AG08395 (cell line): ENCODE results near the gene DOCK10.

Source experiments
- DNase-seq: peaks from one replicate; pipeline ENCODE4 v3.0.0; 2012; ENCODE audit warnings: mixed read lengths, low spot score

The DOCK10 gene

DNA sequence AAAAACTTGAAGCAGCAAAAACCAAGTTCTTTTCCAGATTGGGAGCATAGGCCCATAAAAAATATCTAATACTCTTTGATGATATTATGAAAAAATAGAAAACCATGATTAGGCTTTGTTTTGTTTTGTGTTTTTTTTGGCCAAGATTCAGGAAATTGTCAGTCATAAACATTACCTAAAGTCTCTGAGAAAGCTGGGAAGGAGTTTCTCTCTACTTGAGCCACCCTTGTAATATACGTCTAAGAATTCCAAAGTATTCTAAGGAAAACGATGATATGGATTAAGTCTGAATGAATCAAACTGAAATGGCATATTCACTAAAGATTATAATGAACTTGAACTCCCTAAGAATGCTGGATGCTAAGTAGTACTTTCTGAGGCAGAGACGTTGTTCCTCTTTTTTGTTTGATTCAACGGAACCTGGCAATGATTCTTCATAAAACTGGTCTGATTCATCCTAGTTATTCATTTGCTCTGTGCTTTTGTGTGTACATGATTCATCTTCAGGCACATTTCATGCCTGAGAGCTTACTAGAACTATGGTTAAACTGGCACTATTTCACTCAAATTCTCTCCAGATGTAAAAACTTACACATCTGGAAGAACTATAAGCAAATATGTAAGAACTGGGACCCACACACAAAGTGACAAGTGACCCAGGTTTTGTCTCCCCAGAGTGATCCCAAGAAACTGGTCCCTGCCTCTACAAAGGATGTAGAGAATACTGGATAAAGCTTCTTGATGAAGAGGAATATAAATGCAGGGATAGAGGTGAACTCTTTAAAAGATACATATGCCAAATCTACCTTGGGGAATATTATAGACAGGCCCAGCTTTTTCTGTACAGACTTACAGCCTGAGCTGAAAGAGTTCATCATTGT lies 159.7 kb downstream of the DOCK10 start:
- DNase-seq, result peak; percentile 82

DNA sequence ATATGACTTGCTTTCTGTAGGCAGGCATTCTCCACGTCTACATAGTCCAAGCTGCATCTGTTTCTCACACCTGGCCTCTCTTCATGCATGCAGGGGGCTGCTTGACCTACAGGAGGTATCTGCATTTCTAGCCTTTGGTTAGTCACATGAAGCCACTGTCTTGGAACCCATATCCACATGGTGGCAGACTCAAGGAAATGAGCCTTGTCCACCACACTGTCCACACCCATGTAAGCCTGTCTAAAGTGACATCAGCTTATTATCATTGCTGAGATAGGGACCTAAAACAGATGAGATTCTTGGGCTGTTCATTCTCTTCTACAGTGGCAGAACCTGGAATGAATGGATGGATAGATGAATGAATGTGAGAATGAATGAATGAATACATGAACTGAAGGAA lies 160.4 kb downstream of the DOCK10 start:
- DNase-seq, result no peak

DNA sequence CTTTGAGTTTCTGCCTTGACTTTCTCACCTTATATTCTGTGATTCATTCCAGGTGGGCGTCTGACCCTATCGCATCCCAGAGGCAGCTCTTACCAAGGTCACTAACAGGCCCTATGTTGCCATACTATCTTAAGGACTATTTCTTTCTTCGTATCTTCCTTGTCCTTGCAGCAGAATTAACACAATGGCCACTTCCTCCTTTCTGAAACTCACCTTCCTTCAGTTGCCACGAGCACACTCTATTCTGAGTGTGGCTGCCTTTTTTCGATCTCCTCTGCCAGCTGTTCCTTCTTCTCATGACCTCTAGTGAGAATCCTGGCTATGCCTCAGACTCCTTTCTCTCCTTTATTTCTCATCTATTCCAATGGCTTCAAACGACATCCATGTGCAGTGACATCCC lies 165.7 kb downstream of the DOCK10 start:
- DNase-seq, result no peak

DNA sequence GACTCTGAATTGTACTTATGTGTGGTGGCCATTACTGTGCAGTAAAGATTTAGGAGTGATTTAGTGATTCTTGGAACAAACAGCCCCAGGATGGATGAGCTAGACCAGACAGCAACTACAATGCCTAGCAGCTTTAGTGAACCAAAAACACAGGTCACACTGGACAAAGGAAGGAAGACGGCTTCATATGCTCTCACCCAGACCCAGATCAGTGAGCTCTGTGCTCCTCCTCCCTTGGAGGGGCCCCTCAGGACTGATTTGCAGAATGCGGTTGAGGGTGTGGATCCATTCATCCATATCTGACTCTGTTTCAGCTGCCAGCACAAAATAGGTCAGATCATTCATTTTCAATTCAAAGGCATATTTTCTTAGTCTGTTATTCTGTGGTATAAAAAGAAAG lies 166.4 kb downstream of the DOCK10 start:
- DNase-seq, result no peak

DNA sequence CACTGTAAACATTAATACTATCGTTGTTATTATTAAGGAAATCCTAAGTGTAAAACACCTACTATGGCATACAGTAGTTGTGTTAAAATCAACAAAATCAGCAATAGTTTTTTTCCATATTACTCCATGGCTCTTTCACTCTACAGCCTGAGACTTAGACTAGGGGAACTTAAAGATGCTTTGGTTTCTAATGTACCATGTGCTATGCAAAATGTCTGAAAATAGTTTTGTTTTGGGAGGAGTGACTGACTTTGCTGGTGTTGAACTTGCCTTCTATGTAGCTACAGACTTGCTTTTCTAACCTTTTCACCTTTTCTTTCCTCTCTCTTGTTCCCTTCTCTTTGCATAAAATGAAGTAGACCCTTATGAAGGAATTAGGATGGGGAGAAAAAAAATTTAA lies 167.1 kb downstream of the DOCK10 start:
- DNase-seq, result no peak

DNA sequence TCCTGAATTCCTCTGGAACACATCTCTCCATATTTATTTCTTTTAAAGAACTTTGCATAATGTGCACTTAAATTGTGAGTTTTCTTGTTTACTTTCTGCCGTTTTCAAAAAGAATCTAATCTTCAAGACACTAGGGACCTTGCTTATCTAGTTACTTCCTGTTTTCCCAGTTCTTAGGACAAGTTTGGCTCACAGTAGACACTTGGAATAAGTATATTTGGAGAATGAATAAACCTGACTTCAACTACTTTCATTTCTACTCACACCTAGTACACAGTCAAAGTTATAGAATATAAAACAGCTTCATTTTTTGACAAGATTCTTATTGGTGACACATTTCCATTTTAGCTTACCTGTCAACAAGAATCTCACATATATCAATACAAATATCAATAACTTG lies 170.5 kb downstream of the DOCK10 start:
- DNase-seq, result no peak

DNA sequence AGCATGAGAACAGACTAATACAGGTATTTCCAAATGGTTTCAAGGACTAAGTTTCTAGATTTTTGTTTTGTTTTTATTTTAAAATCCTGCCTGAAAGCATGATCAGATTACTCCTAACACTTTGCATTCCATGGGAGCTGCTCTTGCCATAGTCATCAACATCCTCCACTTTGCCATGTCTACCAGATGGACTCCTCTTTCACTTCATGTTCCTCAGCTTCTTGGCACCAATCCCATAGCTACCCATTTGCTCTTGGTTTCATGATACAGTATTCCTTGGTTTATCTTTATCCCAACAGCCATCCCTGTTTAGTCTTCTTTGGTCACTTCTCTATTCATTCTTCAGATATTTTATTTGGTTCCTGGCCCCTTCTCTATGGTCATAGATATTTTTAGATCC lies 171.9 kb downstream of the DOCK10 start:
- DNase-seq, result no peak

DNA sequence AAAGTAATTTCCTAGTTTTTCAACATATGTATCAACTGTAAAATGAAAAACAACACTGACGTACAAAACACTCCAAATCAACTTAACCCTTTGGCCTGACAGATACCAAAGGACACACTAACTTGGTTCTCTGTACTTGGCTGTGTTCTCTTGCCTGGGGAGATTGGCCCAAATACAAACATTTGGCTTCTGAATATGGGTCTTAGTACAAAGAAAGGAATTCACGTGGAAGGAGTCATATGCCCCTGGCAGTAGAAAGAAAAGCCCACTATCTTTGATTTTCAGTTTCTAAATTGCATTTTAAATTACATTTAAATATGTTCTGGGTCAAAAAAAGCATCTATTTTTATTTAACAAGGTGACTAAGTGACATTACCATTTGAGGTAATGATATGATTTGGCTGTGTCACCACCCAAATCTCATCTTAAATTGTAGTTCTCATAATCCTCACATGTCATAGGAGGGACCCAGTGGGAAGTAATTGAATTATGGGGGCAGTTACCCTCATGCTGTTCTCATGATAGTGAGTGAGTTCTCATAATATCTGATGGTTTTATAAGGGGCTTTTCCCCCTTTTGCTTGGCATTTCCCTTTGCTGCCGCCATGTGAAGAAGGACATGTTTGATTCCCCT lies 172.6 kb downstream of the DOCK10 start:
- peak; percentile 85 for DNase-seq

DNA sequence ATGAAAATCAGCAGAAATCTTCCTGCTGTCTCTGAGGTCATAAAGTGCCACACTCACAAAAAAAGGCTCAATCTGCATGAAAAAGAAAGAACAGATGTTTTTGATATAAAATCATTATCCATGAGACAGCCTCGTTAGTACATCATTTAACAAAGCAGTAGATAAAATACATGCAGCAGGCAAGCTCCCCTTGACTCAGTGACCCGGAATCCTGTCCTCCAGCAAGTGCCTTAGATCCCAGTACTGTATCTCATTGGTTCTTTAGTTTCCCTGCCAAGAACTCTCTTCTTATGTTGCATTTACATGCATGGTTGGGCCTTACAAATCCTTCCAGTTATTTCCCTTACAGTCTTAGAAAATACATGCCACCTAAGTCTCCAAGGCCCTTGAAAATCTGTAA lies 177.3 kb downstream of the DOCK10 start:
- DNase-seq, result peak; percentile 57

DNA sequence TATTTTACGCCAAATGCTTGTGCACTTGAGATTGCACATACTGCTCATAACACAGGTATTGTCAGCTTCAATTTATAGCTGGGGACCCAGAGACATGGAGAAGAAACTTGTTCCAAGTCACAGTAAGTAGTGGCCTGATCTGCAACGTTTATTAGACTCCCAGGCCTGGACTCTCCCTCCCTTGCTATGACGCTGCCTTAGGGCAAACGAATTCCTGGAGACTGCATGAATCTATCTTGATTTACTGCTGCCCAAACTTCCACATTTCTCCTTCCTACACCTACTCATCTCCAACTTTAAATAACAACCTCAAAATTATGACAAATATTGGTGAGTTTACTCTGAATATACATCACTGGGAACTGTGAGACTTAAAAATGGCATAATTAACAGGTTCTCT lies 181.0 kb downstream of the DOCK10 start:
- DNase-seq, result no peak

DNA sequence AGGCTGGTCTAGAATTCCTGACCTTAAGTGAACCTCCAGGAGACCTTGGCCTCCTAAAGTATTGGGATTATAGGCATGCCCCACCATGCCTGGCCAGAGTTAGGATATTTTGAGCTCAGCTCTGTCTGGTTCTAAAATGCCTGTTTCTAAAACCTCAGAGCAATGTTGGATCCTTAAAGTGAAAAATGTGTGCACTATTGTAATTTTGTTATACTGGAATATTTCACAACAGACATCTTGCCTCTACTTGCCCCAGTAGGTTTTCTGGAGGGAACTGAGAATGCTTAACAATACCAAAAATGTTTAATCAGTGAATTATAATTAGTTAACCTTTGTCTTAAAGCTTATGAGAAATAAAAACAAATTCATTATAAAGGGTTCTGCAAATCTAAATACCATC lies 181.5 kb downstream of the DOCK10 start:
- DNase-seq, result no peak

DNA sequence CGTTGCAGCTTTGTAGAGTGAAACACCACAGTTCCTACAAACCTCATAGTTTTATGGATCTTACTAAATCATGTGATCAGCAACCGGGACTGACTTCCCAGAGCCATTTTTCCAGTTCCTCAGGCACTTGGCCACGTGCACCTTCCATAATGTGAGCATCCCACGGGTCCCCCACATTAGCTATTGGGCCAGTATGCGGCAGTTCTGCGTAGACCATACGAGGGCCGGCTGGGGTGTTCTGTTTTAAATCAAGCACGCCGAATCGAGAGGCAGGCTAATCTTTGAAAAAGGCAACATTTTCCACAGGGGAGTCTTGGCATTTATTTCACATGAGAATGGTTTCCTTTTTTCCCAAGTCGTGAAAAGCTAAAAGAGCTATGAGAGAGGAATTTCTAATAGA lies 190.5 kb downstream of the DOCK10 start:
- DNase-seq, result no peak

DNA sequence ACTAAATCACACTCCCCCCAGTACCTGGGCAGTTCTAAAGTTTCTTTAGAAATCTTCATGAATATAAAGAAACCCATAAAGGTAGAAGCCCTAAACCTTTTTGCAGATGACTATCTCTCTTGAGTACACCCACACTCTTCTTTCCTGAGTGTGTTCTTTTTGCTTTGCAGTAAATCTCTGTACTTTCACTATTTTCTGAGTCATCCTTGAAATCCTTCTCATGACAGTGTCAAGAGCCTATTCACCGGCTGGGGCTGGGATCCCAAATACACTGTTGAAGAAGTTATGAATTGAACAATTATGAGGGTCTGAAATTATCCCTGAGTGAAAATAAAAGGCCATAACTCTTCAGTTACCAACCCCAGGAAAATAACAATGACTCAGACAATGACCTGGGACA lies 192.2 kb downstream of the DOCK10 start:
- DNase-seq, result no peak

DNA sequence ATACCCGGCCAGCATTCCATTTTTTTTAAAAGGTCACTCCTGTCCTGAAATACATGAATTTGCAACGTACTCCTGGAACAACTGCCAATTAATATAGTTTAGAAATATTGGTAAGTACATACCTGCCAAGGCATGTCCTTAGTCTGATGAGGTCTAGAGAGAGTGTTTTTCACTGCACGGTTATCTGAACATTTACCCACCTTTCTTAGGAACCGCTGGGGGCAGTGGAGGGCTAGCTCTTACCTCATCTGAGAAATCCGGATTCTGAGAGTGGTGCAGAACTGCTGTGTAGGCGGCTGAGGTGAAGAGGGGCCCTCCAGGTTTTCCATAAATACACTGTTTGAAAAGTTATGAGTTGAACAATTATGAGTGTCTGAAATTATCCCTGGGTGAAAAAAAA lies 193.0 kb downstream of the DOCK10 start:
- DNase-seq, result no peak

DNA sequence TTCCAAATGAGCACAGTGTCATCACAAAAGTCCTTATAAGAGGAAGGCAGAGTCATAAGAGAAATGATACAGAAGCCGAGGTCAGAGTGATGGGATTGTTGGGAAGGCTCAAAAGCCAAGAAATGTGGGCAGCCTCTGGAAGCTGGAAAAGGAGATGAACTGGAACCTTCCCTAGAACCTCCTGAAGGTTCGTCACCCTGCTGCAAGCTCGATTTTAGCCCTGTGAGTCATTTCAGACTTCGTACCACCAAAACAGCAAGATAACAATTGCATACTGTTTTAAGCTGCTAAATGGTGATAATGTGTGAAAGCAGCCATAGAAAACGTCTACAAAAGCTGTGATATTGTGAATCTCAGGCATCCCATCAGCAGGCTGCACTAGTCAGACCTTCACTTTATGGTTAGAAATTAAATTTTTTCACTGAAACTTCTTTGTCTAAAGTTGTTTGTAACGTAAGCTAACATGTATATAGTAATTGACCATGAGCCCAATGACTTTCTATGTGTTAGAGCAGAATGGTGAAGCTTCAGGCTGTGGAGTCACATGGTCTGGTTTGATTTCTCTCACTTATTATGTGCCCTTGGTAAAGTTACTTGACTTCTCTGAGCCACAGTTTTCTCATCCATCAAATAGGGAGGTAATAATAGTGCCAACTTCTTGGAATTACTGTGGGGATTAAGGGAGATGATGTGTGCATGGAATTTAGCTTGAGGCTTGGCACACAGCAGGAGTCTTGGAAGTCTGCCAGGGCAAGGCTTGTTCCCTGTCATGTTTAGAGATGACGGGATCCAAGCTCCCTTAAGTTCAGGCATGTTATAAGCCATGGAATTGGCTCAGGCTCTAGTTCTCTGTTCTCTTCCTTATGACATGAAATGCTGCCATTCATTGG lies 194.1 kb downstream of the DOCK10 start:
- DNase-seq, result peak; percentile 70

DNA sequence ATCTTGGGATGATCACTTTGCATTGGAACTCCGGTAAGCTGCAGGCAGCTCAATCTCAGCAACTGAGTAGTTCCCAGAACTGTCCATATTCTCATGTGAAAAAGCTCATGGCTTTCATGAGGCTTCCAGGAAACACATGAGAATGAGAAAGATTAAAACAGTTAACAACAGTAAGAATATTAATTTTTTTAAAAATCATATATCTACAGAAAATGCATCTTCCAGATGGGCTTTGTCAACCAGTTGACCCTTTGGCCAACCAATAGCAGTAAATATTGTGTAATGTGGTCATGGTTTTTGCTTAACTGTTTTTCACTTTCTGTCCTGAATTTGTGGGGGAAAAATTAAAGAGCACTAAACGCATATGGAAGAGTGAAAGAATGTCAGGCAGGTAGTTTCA lies 194.9 kb downstream of the DOCK10 start:
- no peak for DNase-seq

DNA sequence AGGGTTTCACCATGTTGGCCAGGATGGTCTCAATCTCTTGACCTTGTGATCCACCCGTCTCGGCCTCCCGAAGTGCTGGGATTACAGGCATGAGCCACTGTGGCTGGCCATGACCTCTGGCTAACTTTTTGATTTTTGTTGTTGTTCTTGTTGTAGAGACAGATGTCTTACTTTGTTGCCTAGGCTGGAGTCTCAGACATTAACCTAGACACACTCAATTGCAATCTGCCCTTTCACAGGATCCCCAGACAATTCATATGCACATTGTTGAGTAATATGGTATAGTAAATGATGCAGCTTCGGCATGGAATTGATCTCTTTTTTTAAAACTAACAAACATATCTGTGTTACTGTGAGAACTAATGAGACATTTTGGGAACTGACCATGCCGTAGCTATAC lies 195.6 kb downstream of the DOCK10 start:
- no peak for DNase-seq

DNA sequence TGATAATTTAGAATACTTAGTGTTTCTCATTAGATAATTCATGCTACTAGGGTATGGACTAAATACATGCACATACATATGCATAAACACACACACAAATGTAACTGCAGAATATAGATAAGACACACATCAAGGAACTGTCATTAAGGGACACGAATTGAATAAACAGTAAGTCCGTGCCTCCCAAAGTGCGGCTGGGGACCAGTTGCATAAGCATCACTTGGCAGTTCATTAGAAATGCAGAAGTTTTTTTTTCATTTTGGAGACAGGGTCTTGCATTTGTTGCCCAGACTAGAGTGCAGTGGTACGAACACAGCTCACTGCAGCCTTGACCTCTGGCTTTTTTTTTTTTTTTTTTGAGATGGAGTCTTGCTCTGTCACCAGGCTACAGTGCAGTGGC lies 196.1 kb downstream of the DOCK10 start:
- no peak for DNase-seq

DNA sequence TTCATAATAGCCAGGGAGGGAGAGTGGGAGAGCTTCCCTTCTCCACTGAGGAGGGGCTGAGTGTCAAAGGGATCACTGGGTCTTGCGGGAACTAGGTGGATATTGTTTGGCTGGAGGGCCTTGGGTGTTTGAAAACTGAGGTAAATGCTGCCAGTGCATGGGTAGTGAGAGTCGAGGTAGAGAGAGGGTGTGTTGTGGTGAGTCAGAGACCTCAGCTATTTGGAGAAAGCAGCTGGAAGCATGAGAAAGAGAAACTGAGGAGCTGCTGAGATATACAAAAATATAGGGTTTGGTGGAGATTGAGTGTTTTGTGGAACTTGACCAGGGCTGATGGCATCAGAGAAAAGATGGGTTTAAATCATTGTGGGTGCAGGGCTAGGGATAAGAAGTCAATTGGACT lies 199.1 kb downstream of the DOCK10 start:
- DNase-seq, result peak; percentile 13

DNA sequence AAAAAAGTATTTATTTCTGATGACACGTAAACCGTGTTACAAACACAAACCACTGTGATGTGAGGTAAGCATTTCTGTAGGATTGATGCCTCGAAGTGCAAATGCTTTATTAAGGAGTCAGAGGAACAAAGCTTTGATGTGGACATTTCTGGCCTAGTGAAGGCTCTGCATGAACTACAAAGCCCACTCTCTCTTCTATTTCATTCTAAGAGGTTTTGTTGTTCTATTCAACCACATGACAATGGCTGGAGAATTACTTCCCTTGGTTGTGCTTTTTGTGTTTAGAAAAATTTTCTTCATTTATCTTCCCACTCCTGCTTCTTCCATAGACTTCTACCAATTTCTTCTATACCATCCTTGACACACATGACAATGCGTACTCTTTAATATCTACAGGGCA lies 200.4 kb downstream of the DOCK10 start:
- no peak for DNase-seq

DNA sequence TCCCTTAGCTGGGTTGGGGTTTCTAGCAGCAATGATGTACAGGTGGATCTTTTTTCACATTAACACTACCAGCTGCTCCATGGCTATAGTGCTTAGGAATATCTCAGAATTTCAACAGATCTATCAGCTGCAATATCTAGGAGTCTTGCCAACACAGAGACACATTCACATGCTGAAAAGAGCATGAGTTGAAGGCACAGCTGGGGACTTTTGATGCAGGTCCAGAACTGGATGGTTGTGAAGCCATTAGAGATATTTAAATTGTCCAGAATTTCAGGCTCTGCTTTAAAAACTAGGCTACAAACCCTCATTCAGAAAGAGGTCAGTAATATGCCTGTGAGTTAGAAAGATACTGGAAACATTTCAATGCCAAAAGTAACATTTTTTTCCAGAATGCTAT lies 203.9 kb downstream of the DOCK10 start:
- peak; percentile 26 for DNase-seq

DNA sequence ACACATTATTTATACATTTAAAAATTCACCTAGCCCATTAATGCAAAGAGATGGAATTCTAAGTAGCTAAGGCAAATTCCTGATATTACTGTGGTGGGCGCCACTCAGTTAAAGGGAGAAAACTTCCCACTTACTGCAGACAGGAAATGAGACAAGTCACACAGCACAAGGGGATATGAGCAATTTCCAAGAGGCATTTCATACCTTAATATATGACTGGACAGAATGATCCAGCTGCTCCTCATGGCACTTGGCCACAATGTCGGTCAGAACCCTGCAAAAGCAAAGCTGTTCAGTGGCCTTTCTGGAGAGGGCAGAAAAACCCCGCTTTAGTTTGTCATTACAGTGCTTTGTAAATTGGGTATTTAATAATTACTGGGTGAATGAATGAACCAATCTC lies 204.7 kb downstream of the DOCK10 start:
- peak; percentile 82 for DNase-seq

DNA sequence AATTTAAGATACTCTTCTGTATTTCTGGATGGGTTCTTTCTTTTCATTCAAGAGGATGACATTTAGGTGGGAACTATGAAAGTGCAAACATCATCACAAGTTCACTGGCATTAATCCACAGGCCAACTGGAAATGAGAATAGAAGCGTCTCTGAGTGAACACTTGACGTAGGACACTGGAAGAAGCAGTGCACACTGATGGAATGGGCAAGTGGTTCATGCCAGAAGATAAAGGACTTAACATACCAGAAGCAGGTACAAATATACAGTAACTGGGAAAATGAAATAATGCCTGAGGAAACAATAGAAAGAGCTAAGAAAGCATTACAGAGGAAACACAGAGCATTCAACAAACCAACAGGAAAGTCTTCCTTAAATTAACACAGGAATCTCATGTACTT lies 205.2 kb downstream of the DOCK10 start:
- DNase-seq, result no peak
